Heart left ventricle (tissue), 16 donors: Measurements from ENCODE around the gene SERPINB10. TPM values are rescaled to one million over a fixed set of nuclear protein-coding genes. Genes with fewer than 3 reads are reported as not detected.

Experiments used
- ATAC-seq, 4 donors: fragments of 200-7000 bp; cut with Tn5 transposase; one replicate each; pipeline ENCODE4 v1.9.1; 2020 to 2022; ENCODE audit warnings: moderate library complexity in 4 of 4, mild to moderate bottlenecking in 3 of 4, moderate number of reproducible peaks in 1 of 4
- DNase-seq, 5 donors: peaks; one replicate each; pipeline ENCODE4 v3.0.0-alpha.2; 2020
- H3K27ac ChIP-seq, 12 donors: fragments of 200-600 bp; sonication (generic) in 4 of 12; one replicate each; pipeline versions ENCODE4 v1.5.0 to v1.8.0; 2016 to 2022; ENCODE audit warnings: mild to moderate bottlenecking in 2 of 12
- H3K27me3 ChIP-seq, 9 donors: fragments of 200-600 bp; sonication (generic) in 2 of 9; one replicate each; pipeline versions ENCODE4 v1.5.1 to v1.8.0; 2016 to 2022; ENCODE audit warnings: mild to moderate bottlenecking in 3 of 9
- H3K36me3 ChIP-seq, 9 donors: fragments of 200-600 bp; sonication (generic) in 2 of 9; one replicate each; pipeline versions ENCODE4 v1.5.0 to v1.8.0; 2018 to 2022; ENCODE audit warnings: mild to moderate bottlenecking in 2 of 9
- H3K4me1 ChIP-seq, 12 donors: fragments of 200-600 bp; sonication (generic) in 4 of 12; one replicate each; pipeline versions ENCODE4 v1.5.0 to v1.8.0; 2016 to 2022; ENCODE audit warnings: mild to moderate bottlenecking in 3 of 12
- H3K4me3 ChIP-seq, 12 donors: fragments of 200-600 bp; sonication (generic) in 4 of 12; one replicate each; pipeline versions ENCODE4 v1.5.0 to v1.8.0; 2017 to 2022; ENCODE audit warnings: mild to moderate bottlenecking in 9 of 12, moderate library complexity in 4 of 12
- H3K9me3 ChIP-seq, 12 donors: fragments of 200-600 bp; sonication (generic) in 4 of 12; one replicate each; pipeline versions ENCODE4 v1.5.0 to v1.8.0; 2016 to 2022; ENCODE audit warnings: mild to moderate bottlenecking in 1 of 12
- POLR2A ChIP-seq, 2 donors: fragments of 450-650 bp; IDR thresholded peaks; one replicate each; pipeline ENCODE4 v1.6.1; 2017; ENCODE audit warnings: antibody characterized with exemption in 2 of 2, mild to moderate bottlenecking in 2 of 2, moderate library complexity in 2 of 2
- WGBS, 4 donors: extraction: QIAGEN DNeasy Blood & Tissue Kit in 2 of 4; methylation state at CpG; one replicate each; pipeline versions ENCODE4 v1.1.5 to v1.1.7; 2013 to 2018; 5-methylcytosine and 5-hydroxymethylcytosine counted together
- intact Hi-C, 10 donors: fragments of 100-400 bp; cut with DNase I; formaldehyde crosslinking; loops; one replicate each; pipeline versions ENCODE4 v1.11.1 to v1.14.2; 2022
- polyA plus RNA-seq, 2 donors: library from polyadenylated mRNA; stranded (reverse); fragments of 200-250 nt; gene quantifications; one replicate each; pipeline ENCODE4 v1.2.3, GENCODE V29; 2013
- total RNA-seq, 9 donors: library from RNA; depleted of rRNA in 2 of 9; stranded (reverse); fragments of >200 nt in 2 of 9; fragmentation: NEBNext Ultra II Directional in 3 of 9; extraction: Animal tissue kit (Norgen Biotek cat#: 25700) in 3 of 9; gene quantifications; one replicate each; pipeline versions ENCODE4 v1.1.0 to v1.2.4, GENCODE V29; 2016 to 2023
- TF ChIP-seq, protein P1 (sequence below), 12 donors: fragments of 200-600 bp; sonication (generic) in 4 of 12; IDR thresholded peaks; one replicate each; pipeline versions ENCODE4 v1.5.0 to v1.8.0; 2018 to 2022; ENCODE audit warnings: antibody characterized with exemption in 12 of 12, mild to moderate bottlenecking in 5 of 12
- donor health status: ischemic (EF 13 %, LVEDD 7.1; RV severe dilation, severe dysfunction).
- donor health status: healthy with polysubstance abuse.
- donor health status: DM: no; HTN: yes; CAD: no.
- donor health status: DM: no; HTN: no; CAD: no.
- donor health status: ischemic (EF 25% LVEDD 6.9; RV normal size, moderate dysfunction).
- donor health status: ischemic (EF 25% LVEDD 5.7; RV mildly dilated, moderate dysfunction).
- donor health status: healthy.
- donor health status: DM: yes; HTN: yes; CAD: no.
- donor health status: ischemic (EF 35%, LVEDD 5.7; RV mildly dilated, moderate dysfunction).
- donor health status: nonischemic (EF 11% LVEDD 7.7; RV severe dilation, severe dysfunction).
- donor health status: DM: yes; HTN: yes; CAD: no.
- donor health status: PGD.
- donor health status: ischemic (EF 29% LVEDD 5.4; RV normal size, mild dysfunction).
- donor health status: nonischemic (EF 23%, LVEDD 6.1; RV moderate dilation, normal function).

SERPINB10 gene
- total and polyA plus RNA-seq, 11 donors: 0.20 TPM; not detected in 10

DNA sequence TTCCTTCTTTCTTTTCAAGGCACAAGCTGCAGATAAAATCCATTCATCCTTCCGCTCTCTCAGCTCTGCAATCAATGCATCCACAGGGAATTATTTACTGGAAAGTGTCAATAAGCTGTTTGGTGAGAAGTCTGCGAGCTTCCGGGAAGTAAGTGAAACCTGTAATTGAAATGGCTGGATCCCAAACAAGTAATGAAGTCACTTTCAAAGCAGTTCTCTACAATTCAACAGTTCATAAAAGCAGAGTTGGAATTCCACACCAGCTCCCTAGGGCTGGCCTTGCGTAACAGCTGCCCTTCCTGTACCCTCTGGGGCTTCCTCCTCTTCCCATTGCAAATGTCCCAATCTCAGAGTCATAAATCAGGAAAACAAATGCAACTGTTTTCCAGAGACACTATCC lies 10.7 kb upstream of the SERPINB10 start:
- no peak for TF ChIP-seq POLR2A (IDR thresholded peaks at IDR 0.05)
- TF ChIP-seq, protein P1, sequence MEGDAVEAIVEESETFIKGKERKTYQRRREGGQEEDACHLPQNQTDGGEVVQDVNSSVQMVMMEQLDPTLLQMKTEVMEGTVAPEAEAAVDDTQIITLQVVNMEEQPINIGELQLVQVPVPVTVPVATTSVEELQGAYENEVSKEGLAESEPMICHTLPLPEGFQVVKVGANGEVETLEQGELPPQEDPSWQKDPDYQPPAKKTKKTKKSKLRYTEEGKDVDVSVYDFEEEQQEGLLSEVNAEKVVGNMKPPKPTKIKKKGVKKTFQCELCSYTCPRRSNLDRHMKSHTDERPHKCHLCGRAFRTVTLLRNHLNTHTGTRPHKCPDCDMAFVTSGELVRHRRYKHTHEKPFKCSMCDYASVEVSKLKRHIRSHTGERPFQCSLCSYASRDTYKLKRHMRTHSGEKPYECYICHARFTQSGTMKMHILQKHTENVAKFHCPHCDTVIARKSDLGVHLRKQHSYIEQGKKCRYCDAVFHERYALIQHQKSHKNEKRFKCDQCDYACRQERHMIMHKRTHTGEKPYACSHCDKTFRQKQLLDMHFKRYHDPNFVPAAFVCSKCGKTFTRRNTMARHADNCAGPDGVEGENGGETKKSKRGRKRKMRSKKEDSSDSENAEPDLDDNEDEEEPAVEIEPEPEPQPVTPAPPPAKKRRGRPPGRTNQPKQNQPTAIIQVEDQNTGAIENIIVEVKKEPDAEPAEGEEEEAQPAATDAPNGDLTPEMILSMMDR (IDR thresholded peaks at IDR 0.05): no peak
- Histone ChIP-seq H3K4me3 (no peak overlapping the region), H3K27ac (no peak overlapping the region), H3K36me3 (no peaks in the 10 kb centered on the region), H3K4me1 (no peaks in the 10 kb centered on the region), H3K27me3 (no peaks in the 10 kb centered on the region), H3K9me3 (no peaks in the 10 kb centered on the region)
- ATAC-seq (no peak), DNase-seq (no peak)
- intact Hi-C loops: no loop called here
- WGBS, 4 donors: 62 to 70% (median 65%) methylated on average over 4 of the region's 4 CpGs

DNA sequence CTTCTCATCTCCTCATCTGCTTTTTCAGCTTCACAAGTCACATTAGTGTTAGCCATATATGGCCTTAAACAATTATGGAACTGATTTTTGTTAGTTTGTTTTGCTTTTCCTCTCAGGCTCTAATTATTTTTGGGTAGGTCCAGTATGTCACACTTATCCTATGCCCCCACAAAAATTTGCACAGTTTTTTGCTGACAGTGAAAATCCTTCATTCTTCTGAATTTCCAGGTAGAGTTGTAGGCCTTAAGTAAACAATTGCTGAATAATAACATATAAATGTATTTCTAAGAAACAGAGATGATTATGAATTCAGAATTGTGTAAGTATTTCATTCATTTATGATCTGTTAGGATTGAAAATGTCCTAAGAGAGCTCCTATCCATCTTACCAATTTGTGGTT lies 8.6 kb upstream of the SERPINB10 start:
- TF ChIP-seq, protein P1 (IDR thresholded peaks at IDR 0.05): no peak
- no peak for TF ChIP-seq POLR2A (IDR thresholded peaks at IDR 0.05)
- intact Hi-C loops: no loop called here

DNA sequence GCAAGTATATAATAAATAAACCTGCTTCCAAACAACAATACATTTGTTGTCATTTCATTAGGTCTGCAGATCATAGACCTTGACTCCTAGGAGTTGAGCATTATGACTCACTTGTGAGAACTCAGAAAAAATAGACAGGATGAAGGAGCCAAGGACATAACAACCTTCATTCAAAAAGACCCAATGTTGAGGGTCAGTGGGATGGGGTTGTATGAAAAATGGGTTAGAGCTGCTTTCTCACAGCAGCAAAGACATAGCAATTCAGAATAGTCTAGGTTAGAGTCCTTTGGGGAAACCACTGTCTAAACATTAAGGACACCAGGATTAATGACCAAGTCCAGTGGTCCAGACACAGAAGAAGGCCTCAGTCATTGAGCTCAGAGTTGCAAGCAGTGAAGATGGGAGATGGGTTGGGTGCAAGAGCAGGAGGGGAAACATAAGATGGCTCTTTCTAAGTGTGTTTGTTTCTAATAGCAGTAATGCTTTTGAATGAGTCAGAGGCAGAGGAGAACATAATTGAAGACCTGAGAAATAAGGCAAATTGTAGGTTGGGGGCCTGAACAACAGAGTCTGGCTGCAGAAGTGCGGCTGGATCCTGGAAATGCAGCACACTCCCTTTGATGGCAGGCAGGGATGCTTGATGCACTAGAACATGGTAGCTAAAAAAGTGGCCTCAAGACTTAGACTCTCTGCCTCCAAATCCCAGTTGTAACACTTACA lies 3.7 kb upstream of the SERPINB10 start:
- ATAC-seq: no peak
- H3K9me3 ChIP-seq: no peaks in the 10 kb centered on the region
- no peak for DNase-seq
- intact Hi-C loops: no loop called here
- 86 to 100% (median 93%) methylated on average over 1 of the region's 1 CpG for WGBS, 4 donors
- no peak for TF ChIP-seq POLR2A (IDR thresholded peaks at IDR 0.05)
- TF ChIP-seq, protein P1 (IDR thresholded peaks at IDR 0.05): no peak
- no peaks in the 10 kb centered on the region for H3K27me3 ChIP-seq
- H3K27ac ChIP-seq: no peak overlapping the region
- H3K36me3 ChIP-seq: no peaks in the 10 kb centered on the region
- H3K4me3 ChIP-seq: no peak overlapping the region
- no peaks in the 10 kb centered on the region for H3K4me1 ChIP-seq

More for the DNA sequence above, 8.6 kb upstream of the SERPINB10 start:
- Histone ChIP-seq H3K4me1 (no peaks in the 10 kb centered on the region), H3K27me3 (no peaks in the 10 kb centered on the region), H3K36me3 (no peaks in the 10 kb centered on the region), H3K4me3 (no peak overlapping the region), H3K27ac (no peak overlapping the region), H3K9me3 (no peaks in the 10 kb centered on the region)
- ATAC-seq (no peak), DNase-seq (no peak)

DNA sequence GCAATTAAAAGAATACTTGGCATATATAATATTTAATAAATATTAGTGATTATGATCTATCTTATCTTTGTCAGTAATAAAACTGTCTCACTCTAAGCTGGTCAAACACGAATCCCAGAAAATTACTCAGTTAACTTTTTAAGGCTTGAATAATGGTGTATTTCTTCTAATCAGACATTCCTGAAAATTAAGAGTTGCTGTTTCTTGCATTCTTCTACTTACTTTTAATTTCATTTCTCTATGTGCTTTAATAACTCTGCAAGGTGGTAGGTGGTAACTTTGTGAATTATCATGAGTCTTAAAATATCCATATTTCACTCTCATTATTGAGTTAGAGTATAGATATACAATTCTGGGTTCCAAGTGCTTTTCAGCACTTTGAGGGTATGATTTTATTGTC lies 3.1 kb upstream of the SERPINB10 start:
- no peak for DNase-seq
- intact Hi-C loops: no loop called here
- H3K4me1 ChIP-seq: no peaks in the 10 kb centered on the region
- TF ChIP-seq POLR2A (IDR thresholded peaks at IDR 0.05): no peak
- TF ChIP-seq, protein P1 (IDR thresholded peaks at IDR 0.05): no peak
- no peak overlapping the region for H3K4me3 ChIP-seq
- no peaks in the 10 kb centered on the region for H3K27me3 ChIP-seq
- H3K9me3 ChIP-seq: no peaks in the 10 kb centered on the region
- H3K27ac ChIP-seq: no peak overlapping the region
- WGBS, 4 donors: 65 to 77% (median 73%) methylated on average over 1 of the region's 1 CpG
- ATAC-seq: no peak
- no peaks in the 10 kb centered on the region for H3K36me3 ChIP-seq
